ELF-1 (cell line): ENCODE results near the gene KDM4C.
A peak's percentile ranks its signal among the peaks of the same experiment; 100 is the strongest.
"Not testable (repeated sequence)": the region's sequence is repeated elsewhere in the genome, so short reads cannot be mapped to it uniquely, and the experiment has no call there.

Experiments
- DNase-seq: peaks from one replicate; pipeline ENCODE4 v3.0.0-alpha.2; 2016; ENCODE audit warnings: low read depth, low spot score

KDM4C gene

DNA sequence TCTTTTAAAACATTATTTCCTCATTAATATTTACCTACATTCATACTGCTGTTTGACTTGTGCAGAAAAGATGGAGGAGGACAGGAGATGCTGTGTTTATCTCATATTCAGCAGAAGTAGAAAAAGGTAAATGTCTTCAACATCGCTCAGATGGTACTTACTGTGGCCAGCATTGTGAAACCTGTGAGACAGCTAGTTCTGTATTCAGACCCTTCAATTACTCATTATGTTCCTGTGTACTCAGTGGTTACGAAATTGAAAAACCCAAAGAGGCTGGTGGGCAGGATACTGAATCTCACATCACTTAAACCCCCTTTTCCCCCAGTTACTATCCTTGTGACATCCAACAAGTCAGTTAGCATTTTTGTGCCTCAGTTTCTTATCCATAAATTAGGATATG is 216.0 kb downstream of the KDM4C start:
- no peak for DNase-seq

DNA sequence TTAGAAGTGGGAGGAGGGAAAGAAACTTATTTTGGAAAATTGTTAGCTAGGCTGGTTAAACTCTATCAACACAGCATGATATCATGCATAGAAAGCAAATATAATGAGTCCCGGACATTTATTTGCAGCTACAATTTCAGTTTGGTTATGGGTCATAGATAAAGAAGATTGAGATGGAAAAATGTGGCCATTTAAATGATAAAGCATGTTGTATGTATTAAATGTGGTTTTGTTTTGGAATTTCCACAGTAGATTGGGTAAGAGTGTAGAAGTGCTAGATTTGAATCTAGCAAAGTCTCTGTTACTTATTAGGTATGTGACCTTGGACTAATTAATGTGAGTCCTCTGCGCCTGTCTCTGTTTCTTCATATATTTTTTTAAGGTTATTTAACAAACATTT is 217.4 kb downstream of the KDM4C start:
- no peak for DNase-seq

DNA sequence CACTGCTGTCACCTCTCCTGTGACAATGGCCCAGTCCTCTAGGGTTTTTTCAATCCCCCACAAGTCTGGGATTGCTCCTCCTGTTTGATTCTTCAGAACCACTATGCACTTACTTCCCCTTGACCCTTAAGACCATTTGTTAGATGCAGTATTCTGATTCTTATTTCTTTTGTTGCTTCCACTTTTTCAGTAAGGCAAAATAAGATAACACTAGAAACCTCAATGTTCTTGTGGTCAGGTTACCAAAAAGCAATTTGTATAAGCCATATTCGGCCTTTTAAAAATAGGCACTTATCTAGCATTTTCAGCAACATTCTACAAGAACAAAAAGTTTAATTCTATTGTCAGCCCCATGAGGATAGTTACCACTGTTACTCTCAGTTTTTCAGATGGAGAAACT is 220.0 kb downstream of the KDM4C start:
- DNase-seq = no peak

DNA sequence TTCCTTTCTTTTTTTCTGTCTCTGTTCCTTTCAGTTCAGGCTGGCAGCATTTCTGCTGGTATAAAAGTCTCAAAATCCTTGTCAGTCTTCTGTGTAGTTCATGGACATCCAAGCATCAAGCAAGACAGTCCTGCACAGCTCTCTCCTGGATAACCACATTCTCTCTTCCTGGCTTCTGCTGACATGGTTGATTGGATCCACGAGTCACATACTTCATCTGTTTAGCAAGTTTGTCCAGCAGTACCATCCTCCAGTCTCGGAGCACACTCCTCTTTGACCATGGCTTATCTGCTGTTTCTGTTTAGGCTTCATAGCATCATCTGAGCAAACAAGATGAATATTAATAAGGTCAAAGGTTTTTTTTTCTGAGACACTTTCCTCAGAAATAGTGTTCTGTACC is 220.8 kb downstream of the KDM4C start:
- DNase-seq = no peak

DNA sequence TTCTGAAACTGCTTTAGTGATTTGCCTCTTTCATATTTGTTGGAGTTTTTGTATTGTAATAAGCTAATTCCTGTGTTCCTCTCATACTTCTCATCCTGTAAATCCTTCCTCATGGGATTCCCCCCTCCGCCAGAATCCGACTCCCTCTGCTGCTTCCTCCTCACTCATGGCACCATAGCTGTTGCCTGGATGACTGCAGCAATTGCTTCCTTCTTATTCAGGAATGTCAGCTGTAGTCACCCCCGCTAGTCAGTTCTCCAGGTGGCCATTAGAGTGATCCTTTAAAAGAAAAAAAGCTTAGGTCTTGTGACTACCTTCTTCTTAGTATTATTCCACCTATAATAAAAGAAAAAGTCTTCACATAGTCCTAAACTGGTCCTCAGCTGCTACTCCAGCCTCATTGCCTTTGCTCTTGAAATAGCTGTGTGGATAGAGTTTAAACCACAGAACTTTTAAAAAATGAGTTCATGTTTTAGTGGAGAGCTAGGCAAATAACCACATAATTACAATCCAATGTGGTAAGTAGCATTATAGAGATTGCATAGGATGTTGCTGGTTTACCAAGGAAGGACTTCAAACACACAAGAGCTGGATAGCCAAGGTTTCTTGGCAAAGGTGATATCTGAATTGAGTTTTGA is 227.3 kb downstream of the KDM4C start:
- peak; percentile 11 for DNase-seq

DNA sequence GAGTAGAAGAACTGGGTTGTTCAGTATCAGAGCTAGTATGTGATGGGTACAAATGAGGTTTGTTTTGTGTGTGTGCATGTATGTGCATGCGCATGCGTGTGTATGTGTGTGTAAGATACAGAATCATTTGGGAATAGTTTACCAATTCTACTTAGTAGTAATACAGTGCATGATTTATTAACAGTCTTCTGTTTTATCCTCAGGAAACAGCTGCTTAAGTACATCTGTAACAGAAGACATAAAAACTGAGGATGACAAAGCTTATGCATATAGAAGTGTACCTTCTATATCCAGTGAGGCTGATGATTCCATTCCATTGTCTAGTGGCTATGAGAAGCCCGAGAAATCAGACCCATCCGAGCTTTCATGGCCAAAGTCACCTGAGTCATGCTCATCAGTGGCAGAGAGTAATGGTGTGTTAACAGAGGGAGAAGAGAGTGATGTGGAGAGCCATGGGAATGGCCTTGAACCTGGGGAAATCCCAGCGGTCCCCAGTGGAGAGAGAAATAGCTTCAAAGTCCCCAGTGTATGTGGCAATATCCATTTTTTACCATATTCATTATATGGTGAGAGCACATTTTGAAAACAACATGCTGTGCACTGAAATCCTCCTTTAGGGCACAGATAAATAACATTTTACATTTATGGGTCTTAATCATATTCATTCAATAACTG is 228.5 kb downstream of the KDM4C start:
- DNase-seq = no peak

DNA sequence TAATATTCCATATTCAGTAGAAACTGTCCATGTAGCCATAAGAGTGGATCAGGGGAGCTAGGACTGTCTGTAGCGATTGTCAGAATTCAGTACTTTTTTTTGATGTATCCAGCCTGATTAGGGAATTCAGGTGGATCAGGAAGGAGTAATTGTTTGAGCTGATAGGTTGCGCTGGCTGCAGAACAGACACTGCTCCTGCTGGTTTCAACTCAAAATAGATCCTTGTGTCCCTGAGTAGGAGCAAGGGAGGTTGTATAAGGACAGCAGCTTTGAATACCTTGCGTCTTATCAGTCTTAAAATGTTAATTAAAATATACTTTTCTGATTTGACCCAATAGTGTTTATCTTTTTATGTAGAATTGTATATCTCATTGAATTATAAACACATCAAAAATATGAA is 229.6 kb downstream of the KDM4C start:
- DNase-seq = no peak

DNA sequence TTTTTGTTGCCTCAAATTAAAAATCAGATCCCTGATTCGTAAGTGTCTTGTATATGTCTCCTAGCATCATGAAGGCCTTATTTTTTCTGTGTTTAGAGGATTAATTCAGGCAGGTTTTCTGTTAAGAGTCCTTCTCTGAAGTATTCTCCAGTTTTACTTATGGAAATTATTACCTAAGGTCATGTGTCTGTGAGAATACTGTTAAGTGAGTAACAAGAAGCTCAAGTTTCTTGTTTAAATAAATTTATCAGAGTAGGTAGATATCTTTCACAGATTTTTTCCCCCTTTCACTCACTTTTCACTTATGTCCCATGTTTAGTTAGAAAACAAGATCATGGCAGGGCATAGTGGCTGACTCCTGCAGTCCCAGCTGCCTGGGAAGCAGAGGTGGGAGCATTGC is 233.6 kb downstream of the KDM4C start:
- DNase-seq = no peak

DNA sequence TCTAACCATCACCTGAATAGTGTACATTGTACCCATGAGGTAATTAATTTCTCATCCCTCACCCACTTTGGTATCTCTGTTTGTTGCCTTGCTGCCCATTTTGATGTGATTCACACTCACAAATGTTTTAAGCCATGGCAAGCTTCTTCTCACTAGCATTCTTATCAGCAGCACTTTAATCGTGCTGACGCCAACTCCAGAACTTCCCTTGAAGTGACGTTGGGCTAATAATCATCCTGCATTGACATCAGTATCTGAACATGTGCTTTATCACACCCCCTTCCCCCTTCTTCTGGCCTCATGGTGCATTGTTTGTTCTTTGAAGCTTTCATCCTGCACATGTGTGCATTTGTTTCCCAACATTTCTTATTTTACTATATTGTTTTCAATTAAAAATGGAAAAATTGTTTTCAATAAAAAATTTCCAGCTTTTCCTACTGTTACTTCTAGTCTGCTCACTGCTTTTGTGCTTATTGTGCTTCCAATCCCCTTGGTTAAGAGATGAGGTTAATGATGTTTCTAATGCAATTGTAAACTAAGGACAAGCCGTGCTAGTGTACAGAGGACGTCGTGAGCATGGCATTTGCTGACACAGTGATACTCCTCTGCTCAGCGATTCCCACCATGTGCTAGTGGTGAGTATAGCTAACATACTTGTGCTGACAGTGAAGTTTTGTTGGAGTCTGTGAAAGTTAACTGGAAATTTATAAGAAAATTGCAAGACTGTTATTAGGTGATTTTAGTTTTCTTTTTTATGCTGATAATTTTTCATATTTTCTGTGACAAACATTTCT is 238.5 kb downstream of the KDM4C start:
- DNase-seq = no peak

DNA sequence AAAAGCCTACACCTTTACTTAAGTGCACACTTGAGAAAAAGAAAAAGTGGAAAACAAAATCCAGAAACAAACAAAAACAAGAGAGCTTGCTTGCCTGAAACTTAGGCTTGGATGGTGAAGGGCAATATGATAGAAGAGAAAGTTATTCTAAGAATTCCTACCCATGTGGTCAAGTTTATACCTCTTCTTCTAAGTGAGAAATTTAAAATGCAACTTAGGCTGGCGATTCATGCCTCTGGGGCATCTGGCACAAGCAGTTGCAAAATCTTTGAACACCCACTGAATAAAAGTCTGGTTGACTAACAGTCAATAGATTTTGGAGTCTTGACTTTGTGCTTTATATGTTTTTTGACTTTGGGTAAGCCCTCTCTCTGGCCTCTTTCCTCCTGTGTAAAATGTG is 239.6 kb downstream of the KDM4C start:
- no peak for DNase-seq

DNA sequence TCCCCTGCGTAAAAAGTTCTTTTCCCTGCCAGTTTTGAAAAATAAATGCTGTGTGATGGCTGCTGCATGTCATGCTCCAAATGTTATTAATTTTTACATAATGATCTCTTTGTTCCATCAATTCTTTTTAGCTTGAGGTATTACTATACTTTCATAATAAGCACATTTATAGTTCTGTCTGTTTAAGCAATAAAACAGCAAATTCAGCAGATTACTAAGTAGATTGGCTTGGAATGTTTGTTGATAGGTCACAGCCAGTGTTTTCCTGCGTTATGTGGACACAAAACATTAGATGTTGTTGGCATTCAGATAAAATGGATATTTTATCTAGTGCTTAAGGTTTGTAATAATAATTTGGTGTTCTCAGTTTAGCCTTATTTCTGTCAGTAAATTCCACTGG is 242.0 kb downstream of the KDM4C start:
- no peak for DNase-seq

DNA sequence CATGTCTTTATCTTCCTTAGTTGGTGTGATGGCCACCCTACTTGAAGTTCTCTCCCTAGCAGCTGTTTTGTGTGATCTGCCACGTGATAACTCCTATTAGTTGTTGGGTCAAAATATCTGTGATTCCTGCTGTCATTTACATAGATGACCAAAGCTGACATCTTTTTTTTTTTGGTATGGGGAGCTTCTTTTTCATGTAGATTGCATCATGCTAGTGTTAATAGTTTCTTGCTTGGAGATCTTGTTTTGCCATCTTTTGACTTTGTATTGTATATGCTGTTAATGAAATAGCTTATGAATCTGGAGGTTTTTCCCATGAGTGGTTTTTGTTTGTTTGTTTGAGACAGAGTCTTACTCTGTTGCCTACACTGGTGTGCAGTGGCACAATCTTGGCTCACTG is 243.8 kb downstream of the KDM4C start:
- DNase-seq = no peak

DNA sequence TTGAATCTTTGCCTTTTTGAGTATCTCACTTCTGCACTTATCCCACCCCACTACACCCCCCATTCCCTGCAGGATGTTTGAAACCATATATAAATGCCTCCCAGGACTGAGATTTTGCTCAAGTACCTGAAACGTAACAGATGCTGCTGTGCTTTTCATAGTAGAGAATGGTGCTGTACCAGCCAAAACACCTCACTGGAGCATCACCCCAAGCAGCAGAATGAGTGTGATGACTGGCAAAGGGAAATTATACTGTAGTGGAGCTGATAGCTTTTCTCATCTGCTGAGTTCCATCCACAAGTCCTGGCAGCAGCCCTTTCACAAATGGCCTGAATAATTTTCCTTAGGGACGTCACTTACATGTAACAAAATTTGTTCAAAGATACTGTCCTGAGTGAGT is 246.1 kb downstream of the KDM4C start:
- no peak for DNase-seq

DNA sequence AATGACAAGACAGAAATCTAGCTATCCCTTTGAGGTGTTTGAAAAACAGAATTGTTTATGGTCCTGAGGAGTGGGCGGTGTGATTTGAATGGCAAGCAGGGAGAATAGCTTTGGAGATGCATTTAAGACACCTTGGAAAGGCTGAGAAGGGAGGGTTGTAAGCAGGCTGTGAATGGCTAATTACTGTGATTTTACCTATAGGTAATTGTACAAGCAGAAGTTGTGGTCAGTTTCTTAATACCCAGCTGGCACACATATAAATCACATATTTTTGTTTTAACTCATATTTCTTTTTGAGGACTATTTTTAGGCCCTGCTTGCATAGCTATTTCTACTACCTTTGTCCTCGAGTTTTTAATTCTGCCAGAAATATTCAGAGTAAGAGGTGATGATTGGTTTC is 248.6 kb downstream of the KDM4C start:
- no peak for DNase-seq

DNA sequence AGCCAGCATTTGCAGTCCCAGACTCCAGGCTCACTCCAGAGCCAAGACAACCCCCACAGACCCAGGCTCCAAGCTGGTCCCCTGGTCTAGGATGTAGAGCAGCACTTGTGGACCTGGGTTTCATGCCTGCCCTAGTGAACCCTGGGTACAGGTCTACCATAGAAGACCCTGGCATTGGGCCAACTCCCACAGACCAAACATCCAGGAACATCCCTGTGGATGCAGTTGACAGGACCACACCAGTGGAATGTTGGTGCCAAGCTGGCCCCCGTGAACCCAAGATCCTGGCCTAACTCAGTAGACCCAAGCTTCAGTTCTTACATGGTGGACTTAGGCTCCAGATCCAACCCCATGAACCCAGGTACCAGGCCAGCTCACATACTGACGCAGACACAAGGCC is 250.6 kb downstream of the KDM4C start:
- DNase-seq = no peak

DNA sequence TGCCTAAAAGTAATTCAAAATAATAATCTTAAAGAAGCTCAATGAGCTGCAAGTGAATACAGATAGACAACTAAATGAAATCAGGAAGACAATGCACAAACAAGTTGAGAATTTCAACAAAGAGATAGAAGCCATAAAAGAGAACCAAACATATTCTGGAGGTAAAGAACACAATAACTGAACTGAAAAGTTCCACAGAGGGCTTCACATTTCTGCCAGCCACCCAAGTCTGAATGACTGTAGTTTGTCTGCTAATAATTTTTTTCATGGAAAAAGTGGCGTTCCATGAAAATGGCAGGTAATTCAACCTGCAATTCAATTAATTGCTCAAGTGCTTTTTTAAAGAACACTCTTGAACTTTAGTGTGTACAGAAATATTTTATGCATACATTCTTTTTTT is 251.3 kb downstream of the KDM4C start:
- no peak for DNase-seq

DNA sequence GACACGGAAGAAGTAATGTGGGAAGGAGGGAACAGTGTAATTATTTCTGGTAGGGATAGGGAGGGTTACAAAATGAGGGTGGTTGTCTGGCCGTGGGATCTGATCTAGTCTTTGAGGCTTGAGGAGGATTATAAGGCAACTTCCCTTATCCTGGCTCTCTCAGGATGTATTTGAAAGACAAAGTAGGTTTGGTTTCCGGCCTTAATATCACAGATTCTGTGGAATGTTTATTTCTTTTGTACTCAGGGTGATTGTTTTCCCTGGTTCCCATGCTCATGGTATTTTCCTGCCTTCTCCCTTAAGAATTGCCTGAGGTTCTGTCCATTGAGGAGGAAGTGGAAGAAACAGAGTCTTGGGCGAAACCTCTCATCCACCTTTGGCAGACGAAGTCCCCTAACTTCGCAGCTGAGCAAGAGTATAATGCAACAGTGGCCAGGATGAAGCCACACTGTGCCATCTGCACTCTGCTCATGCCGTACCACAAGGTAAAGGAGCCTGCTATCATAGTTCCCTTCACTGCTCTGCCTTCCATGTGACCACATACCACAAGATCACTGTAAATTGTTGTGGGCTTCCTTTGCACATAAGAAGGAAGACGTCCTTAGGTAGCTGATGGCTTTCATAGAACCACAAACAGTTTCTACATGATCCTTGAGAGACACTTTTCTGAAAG is 253.8 kb downstream of the KDM4C start:
- DNase-seq = no peak

DNA sequence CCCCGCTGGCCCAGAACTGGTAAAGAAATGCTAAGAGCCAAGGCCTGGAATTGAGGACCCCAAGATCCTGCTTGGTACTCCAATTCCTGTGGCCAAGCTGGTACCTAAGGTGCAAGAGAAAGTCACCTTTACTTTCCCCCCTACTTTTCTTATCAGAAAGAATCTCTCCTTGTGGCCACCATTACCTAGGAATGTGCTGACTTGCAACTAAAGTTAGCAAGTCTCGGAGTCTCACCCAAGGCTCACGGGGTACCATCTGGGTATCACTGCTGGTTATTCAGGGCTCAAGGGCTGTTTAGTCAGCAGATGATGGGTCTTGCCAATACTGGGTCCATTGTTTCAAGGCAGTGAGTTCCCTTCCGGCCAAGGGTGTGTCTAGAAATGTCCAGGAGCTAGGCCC is 270.2 kb downstream of the KDM4C start:
- no peak for DNase-seq

DNA sequence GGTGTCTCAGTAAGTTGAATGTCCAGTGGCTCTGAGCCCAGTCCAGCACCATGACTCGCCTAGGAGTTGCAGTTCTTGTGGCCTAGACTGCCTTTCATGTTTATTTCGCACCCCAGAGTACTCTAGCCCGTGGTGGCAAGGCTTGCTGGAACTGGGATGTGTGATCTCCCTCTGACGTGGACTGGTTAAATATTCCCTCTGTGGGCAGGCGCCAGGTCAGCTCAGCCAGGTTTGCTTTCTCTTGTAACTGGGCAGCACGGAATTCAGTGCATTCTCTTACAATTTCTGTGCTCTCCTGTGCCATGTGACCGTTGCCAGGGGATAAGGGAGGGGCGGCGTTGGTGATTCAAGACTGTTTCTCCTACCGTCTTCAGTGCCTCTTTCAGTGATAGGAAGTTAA is 270.8 kb downstream of the KDM4C start:
- DNase-seq = no peak

DNA sequence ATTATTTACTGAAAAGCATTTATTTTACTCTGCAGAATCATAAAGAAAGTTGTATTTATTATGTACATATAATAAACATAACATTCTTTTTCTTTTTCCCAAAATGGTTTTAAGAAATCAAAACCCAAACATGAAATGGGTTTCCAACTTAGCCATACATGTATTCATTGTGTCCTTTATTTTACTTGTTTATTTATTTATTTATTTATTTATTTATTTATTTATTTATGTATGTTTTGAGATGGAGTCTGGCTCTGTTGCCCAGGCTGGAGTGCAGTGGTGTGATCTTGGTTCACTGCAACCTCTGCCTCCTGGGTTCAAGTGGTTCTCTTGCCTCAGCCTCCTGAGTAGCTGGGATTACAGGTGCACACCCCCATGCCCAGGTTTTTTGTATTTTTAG is 273.2 kb downstream of the KDM4C start:
- not testable (repeated sequence) for DNase-seq

DNA sequence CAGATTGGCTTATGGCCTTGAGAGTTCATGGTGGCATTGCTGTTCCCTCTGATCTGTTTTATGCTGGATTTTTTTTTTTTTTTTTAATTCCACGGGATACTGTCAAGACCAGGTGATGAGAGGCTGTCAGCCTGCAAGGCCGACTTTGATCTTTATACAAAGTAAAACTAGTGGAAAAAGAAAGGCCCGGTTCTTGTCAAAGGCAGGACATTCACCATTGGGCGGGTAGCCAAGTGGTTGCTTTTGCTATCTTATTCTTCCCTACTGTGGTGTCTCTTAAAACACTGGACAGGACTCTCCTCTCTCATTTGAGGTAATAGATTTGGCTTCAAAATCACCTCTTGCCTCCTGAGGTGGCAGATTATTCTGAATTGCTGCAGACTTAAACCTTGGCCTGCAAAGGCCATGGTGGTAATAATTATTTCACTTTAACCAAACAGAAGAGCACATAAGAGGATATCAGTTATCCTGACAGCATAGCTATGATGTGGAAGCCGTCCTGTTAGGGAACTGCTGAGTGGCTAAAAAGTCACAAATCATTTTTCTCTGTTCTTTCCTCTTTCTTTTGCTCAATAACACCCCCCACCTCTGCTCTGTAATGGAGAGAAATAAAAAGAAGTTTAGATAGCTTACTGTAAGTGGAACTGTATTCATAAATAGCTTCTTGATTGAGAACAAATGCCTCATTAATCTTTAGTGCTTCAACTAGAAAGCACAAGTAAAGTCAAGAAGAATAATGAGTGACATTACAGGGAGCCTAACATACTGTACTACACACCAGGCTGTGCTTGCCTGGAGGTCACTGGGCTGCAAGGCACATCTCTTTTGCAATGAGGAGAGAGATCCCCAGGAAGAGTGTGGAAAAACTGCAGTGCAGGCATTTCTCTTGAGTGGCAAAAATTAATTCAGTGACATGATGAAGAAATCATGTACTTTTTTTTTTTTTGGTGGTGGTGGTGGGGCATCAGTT is 275.6 kb downstream of the KDM4C start:
- no peak for DNase-seq
